Ecto neural progenitor cell (in vitro differentiated cells): Measurements from ENCODE around the gene STAM.
"Not testable (repeated sequence)": the region's sequence is repeated elsewhere in the genome, so short reads cannot be mapped to it uniquely, and the experiment has no call there.

Experiments used
- DNase-seq: peaks from one replicate; pipeline ENCODE4 v3.0.0-alpha.2; 2018; ENCODE audit warnings: low spot score

The STAM gene

DNA sequence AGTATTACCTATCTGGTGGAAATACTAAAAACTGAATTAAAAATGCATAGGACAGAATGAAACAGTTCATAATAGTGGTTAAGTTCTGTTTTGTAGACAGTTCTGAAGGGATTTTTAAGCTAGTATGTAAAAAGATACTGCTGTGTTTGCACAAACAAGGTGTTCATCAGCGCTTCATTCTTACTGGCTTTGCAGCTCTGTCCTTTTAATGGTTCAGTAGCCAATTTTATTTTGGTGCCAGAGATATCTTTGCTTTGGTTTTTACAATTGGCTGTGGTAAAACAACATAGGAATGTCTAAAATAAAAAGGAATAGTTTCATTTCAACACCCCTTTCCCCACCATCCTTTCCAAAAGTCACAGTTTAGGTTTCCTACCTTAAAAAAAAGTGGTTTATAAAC is 33.0 kb downstream of the STAM start:
- DNase-seq: no peak

DNA sequence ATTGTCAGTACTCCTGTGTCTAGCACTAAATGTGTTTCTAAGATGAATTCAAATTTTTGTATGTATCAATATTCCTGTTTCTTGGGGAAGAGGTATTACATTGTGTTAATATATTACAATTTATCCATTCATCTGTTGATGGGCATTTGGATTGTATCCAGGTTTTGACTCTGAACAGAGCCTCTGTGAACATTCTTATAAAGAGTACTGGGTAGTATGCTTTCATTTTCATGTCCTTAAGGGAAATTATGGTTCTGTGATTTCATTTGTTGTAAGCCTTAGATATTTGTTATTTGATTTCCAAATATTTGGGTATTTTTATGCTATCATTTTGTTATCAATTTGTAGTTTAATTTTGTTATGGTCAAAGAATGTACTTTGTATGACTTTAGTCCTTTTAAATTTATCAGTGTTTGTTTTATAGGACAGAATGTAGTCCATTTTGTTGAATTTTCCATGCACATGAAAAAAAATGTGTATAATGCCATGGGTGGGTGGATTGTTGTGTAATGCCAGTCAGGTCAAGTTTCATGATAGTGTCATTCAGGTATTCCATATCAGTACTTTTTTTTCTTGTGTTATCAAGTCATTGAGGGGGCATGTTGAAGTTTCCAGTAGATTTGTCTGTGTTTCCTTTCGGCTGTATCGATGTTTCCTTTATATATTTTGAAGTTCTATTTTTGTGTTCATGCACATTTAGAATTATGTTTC is 38.4 kb downstream of the STAM start:
- DNase-seq: no peak

DNA sequence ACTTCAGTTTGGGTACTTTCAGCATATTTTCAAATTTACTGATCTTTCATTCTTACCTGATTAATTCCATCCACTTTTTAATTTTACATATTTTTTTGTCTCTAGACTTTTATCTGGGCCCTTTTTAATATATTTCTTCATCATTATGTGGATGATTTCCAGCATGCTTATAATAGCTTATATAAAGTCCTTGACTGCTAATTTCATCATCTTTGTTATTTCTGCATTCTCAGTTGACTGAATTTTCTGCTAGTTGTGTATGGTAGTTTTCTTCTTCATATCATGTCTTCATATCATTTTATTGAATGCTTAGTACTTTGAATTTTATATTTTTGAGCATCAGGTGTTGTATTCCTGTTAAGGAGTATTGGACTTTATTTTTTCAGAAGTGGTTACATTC is 39.6 kb downstream of the STAM start:
- DNase-seq: no peak

DNA sequence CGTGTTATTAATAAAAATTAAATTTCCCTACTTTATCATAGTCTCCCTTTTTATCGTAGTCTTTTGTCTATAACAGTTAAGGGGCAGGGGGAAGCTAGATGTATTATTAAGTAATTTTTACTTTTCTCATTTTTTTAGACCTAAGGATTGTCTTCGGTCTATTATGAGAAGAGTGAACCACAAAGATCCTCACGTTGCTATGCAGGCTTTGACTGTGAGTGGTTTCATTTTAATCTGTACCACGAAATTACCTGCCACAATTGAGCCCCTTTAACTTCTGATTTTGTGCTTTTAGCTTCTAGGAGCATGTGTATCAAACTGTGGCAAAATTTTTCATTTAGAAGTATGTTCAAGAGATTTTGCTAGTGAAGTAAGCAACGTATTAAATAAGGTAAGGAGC is 40.6 kb downstream of the STAM start:
- no peak for DNase-seq

DNA sequence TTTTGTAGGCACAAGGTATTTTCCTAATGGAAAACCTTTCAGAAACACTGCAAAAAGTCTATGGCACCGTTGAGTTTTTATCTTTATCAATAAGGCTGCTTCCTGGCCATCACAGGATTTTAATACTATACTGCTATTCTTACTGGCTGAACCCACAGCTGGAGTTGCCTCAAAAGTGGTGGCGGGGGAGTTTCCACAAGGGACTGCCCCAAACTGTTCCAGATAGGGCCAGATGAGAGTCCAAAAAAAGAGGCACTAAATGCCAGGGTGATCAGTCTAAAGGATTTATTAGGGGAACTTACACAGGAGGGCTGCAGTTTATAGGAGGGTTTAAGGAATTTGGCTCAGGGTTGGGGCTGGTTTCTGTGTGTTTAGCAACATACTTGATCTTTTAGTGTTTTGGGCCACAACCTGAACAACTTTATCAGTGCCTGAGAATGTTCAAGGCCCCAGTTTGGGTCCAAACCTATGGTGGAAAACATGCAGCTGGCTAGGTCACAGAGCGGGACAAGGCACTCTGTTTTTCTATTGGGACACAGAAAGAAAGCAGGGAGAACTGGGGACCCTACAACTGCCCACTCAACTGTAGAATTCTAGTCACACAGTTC is 41.4 kb downstream of the STAM start:
- no peak for DNase-seq

DNA sequence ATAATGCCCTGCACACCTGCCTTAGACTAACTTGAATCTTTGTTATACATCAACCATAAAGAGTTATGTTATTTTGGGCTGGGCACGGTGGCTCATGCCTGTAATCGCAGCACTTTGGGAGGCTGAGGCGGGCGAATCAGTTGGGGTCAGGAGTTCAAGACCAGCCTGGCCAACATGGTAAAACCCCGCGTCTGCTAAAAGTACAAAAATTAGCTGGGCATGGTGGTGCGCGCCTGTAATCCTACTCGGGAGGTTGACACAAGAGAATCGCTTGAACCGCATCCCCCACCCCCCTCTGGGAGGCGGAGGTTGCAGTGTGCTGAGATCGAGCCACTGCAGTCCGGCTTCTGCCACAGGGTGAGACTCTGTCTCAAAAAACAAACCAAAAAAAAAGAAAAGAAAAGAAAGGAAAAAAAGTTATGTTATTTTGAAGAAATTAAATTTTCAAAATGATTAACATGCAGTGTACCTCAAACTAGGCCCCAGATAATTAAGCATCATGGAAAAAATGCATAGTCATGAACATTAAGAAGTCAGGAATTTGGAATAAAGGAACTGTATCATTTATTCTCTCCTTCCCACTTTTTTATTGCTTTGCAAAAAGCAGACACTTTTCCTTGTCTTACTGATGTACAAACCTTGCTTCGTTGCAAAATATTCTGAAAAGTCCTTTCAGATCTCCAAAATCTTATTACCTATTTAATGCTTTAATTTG is 43.3 kb downstream of the STAM start:
- no peak for DNase-seq

DNA sequence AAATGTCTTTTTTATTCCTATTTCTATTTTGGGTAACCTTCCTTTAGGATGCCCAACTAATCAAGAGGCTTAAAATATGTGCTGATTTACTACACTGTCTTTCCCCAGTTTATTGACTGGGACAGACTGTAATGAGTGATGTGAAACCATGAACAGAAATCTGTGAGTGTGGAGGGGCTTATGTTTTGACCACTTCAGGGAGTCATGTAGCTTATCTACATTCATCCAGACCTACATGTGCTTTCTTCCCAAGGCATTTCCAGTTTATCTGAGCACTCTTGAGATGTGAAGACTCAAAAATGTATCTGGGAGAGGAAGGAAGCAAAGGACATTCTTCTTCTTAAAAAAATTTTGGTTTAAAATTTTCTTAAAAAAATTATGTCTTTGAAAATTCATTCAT is 45.2 kb downstream of the STAM start:
- DNase-seq: no peak

DNA sequence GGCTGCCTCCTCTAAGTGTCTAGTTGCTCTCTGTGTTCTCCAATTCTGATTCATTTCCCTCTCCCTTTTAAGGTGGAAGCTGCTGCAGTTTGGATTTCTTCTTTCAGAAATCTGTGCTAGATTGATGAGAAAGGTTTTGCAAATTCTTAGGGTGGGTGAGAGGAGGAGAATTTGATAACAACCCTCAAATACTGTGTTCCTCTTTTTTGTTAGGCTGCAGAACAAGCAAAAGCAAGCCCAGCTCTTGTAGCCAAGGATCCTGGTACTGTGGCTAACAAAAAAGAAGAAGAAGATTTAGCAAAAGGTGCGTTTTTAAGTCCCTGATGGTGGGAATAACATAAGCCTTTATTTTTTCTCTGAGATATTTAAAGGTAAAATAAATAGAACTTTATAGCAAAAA is 49.1 kb downstream of the STAM start:
- DNase-seq: no peak

DNA sequence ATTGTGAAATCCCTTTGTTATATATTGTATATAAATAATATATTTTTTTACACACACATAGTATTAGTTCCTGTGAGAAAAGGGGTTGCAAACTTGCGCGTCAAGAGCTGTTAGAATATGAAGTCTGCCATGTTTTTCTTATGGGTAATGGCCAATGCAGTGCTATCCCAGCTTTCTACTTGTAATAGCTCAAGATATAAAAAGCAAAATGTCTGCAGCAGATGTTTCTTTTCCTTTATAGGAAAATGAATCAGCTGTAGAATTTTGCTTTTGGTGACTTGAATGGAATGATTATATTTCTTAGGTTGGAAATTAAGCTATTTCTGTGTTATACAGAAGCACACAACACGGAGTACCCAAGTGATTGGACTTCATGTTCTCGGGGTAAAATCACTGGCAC is 54.7 kb downstream of the STAM start:
- DNase-seq: no peak

DNA sequence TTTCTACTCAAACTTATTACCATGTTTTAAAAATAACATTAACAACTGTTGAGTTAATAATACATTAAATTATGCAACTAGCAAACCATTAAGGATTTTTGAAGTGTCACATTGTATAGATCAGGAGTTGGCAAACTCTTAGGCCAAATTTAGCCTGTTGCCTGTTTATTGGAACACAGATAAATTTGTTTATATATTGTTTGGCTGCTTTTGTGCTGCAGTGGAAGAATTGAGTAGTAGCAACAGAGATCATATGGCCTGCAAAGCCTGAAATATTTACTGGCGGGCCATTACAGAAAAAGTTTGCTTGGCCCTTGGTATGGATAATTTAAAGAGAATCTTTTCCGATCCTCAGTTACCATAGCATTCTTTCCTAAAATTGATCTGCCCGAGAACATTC is 57.4 kb downstream of the STAM start:
- DNase-seq: no peak

DNA sequence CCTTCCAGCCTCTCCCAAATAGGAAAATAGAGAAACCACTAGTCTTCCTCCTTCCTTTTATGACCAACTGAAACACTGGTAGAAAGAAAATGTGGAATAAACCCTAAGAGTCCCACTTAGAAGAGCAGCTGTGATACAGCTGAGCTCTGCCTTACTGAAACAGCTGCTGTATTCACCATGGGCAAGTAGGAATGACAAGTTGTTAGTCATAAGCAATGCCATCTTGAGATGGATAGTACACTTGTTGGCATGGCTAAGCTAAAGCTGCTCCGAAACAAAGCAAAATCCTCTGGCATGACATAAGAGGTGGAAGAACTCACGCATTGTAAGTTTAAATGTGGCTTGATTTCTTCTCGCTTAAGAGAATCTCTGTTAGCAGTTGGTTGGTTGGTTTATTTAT is 59.8 kb downstream of the STAM start:
- DNase-seq: no peak

DNA sequence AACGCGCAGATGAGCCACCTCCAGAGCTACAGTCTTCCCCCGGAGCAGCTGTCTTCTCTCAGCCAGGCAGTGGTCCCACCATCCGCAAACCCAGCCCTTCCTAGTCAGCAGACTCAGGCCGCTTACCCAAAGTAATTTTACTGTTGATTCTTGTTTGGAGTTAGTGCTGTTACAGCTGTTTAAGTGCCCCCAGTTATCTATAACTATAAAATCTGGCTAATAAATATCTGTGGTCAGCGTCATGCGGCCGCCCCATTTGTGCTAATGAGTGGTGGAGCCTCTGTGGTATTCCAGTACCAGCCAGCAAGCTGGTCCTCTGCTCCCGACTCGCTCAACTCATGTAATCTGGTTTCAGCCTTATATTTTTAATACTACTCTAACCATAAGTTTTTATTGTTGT is 64.9 kb downstream of the STAM start:
- no peak for DNase-seq

DNA sequence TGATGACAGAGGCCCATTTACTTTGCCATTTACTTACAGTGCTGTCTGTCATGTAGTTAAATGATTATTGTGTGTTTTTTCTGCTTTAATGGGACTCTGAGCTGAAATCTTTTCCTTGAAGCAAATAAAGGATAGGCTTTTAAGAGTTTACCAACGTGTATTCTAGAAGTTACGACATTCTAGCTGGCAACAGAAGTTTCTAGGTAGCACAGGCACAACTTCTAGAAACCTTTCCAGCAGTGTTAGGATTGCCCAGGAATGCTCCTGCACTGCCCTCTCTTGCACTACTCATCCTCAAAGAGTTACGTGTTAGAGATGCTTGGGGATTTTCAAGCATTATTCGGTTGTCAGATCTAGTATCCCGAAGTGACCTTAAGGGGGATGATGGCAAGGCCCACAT is 65.5 kb downstream of the STAM start:
- no peak for DNase-seq

DNA sequence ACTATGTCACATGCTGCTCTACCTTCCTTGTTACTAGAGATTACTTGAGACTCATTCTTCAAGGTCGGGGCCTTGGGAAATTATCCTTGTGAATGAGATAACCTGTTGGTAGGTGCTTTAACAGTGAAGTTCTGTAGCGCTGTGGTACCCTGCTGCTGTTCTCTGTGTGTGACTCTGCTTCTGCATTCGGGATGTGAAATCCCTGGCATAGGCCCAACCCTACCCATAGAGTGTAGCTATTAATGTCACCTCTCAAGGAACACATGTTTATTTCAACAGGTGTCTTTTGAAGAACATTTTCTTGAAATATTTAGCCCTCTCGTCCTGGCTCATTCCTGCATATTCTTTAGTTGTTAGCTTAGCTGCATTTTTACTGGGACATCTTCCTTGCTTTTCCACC is 66.2 kb downstream of the STAM start:
- no peak for DNase-seq

DNA sequence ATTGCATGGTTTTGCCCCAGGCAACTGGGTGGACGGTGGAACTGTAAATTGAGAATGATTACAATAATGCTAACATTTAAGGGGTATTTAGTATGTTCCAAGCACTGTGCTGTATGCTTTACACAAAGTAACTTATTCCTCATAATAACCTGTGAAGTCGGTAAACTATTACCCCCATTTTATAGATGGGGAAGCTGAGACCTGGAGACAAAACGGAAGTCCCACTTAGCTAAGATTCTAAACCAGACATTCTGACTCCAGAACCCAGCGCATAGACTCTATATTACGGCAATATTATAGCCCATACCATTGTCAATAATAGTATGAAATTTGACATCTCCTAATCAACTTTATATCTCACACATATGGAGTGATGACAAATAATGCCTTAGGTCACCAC is 68.1 kb downstream of the STAM start:
- no peak for DNase-seq

DNA sequence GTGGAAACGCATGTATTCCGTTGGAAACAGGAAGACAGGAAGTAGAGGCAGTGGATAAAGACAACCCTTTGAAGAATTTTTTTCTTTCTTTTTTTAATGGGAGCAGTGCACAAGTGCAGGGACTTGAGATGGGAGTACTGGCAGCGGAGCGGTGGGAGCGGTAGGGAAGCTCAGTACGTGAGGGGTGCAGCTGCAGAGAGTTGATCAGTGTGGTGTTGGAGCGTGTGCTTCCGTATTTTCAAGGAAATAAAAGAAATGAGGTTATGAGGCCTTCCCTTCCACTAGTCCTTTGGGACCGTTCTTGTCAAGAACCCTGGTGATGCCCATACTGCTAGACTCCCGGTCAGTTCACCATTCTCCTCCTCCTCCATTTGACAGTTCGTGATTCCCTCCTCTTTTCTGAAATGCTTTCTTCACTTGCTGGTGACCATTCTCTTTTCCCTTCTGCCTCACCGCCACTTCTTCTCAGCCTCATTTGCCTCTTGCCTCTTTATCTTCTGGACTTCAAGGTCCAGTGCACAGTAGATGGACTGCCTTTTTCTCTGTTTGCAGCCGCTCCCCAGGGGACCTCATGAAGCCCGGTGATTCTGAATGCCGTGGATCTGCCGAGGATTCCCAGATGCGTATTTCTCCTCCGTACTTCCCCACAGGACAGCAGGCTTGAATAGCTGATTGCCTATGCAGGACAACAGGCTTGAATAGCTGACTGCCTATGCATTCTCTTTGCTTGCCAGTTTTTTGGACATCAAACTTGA is 68.9 kb downstream of the STAM start:
- DNase-seq: peak; percentile 52

DNA sequence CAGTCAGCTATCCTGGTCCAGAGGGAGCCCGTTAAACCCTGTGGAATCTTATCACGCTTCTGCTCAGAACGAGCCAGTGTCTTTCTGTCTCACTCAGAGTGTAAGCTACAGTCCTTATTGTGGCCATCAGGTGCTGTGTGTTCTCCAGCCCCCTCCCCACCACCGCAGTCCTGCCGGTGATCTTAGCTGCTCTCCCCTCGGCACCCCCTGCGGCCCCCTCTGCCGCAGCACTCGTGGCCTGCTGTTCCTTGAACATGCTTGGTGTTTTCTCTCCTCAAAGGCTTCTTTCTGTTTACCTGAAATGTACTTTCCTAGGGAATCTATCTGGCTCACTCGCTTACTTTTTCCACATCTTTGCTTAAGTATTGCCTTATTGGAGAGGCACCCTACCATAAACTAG is 69.8 kb downstream of the STAM start:
- DNase-seq: no peak

DNA sequence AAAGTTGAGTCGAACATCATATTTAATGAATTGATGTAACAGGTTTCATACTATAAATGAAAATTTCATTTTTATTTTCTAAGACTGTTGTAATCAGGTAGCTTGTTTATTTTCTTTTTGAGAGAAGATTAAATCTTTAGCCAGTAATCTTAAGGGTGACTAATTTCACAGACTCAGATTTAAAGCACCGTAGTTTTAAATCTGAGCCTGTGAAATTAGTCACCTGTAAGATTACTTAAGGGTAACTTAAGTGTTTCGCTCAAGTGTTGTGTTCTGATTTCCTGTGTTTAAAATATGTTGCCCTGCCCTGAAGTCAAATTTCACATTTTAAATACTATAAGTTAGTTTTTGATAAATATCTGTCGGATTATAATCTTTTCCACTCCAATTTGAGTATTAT is 72.2 kb downstream of the STAM start:
- DNase-seq: no peak

DNA sequence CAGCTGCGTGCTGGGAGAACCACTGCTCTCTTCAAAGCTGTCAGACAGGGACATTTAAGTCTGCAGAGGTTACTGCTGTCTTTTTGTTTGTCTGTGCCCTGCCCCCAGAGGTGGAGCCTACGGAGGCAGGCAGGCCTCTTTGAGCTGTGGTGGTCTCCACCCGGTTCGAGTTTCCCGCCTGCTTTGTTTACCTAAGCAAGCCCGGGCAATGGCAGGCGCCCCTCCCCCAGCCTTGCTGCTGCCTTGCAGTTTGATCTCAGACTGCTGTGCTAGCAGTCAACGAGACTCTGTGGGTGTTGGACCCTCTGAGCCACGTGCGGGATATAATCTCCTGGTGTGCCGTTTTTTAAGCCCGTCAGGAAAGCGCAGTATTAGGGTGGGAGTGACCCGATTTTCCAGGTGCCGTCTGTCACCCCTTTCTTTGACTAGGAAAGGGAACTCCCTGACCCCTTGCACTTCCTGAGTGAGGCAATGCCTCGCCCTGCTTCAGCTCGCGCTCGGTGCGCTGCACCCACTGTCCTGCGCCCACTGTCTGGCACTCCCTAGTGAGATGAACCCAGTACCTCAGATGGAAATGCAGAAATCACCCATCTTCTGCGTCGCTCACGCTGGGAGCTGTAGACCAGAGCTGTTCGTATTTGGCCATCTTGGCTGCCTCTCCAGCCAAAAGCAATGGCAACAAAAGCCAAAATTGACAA is 78.5 kb downstream of the STAM start:
- DNase-seq: not testable (repeated sequence)

DNA sequence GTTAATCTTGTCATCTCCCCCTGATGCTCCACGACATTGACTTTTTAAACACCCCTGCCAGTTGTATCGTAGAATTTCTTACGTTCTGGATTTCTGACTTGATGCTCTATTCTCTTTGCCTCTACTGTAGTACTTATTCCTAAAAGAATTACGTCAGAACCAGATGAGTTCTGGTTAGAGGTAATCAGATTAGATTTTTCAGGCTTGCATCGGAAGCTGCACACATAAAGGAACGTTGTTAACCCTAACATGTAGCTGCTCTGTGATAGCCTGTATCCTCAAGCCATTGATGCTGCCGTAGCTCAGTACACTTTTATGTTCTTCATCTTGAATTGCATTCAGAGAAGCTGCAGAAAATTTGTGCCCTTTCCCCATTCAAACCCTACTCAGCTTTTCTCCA is 81.8 kb downstream of the STAM start:
- DNase-seq: no peak

DNA sequence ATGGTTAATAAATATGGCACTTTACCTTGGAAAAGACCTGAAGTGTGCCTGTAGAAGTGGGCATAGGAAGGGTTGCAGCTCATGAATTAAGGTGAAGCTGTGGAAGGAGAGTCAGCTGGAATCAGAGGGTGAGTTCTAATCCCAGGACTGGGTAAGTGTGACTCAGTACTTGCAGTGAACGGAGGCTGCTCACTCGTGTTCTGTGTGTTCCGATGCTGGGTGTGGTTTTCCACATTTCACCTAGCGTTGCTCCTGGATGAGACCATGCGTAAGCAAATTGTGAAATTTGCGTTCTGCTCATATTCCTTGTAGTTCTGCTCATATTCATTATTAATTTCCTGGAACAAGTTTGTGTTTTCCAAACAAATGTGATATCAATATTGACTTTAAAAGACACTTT is 85.7 kb downstream of the STAM start:
- DNase-seq: no peak

DNA sequence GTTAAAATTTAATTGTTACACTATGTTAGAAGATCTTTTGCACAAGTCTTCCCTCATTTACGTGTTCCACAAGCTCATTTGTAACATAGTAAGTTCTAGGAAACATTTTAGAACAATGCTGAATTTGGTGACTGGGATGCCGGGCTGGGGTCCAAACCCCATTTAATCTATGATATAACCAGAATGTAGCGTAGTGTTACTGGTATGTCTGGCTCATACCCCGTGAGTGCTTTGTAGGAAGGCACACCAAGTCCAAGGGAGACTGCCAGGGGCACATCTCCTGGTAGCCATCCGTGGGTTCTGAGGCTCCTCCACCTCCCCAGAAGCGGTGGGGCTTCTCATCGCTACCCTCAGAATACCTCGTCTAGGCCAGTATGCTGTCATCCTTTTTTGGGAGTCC is 86.7 kb downstream of the STAM start:
- no peak for DNase-seq
